ENCODE measurements around the gene FRMD8. TPM values are rescaled to one million over a fixed set of nuclear protein-coding genes. Genes with fewer than 3 reads are reported as not detected.
"Not testable (repeated sequence)": the region's sequence is repeated elsewhere in the genome, so short reads cannot be mapped to it uniquely, and the experiment has no call there.

Gene FRMD8
- total RNA-seq, 1 donor from 2014 or later = 27.3 TPM

DNA sequence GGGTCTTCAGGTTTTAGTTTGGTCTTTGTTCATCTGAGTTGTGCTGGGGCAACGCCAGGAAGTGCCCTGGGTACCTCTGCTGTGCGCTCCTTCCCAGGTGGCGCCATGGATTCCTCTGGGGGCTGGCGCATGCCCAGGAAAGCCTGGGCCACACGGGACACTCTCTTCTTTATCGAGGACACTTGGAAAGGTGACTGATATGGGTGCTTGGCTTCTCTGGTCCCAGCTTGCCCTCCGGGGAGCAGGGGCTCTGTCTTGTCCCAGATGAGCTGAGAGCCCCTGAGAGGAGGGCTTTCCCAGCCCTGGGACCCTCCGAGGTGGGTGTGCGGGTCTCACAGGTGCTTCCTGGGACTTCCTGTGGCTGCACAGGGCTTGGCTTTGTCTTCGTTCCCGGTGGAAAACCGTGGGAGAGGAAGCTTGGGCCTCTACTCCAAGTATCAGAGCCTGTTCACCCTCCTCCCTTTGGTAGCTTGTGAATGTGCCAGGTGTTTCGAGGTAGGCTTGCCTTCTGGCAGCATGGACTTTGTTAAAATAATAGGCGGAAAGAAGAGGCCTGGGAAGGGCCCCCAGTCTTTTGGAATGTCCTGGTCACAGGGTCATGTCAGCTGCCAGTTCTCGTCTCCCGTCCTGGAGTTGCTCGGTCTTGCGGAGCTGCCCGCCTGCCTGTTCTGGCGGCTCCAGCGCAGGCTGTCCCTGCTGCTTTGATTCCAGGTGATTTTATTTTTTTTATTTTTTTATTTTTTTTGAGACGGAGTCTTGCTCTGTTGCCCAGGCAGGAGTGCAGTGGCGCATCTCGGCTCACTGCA lies 26.0 kb downstream of the FRMD8 start:
- Mint-ChIP-seq H3K27me3 (no peaks in the 10 kb centered on the region), H3K27ac (peak overlapping the region; percentile 76), H3K4me3 (ENCODE audit: low read depth) (no peak overlapping the region), H3K36me3 (ENCODE audit: insufficient read depth) (peaks cover 5% of the 10 kb centered on the region), H3K9me3 (ENCODE audit: low read depth) (no peaks in the 10 kb centered on the region), H3K4me1 (ENCODE audit: low read depth) (peaks cover 16% of the 10 kb centered on the region)
- DNase-seq (ENCODE audit: low spot score, unreplicated experiment) = no peak
- TF ChIP-seq, protein P1, sequence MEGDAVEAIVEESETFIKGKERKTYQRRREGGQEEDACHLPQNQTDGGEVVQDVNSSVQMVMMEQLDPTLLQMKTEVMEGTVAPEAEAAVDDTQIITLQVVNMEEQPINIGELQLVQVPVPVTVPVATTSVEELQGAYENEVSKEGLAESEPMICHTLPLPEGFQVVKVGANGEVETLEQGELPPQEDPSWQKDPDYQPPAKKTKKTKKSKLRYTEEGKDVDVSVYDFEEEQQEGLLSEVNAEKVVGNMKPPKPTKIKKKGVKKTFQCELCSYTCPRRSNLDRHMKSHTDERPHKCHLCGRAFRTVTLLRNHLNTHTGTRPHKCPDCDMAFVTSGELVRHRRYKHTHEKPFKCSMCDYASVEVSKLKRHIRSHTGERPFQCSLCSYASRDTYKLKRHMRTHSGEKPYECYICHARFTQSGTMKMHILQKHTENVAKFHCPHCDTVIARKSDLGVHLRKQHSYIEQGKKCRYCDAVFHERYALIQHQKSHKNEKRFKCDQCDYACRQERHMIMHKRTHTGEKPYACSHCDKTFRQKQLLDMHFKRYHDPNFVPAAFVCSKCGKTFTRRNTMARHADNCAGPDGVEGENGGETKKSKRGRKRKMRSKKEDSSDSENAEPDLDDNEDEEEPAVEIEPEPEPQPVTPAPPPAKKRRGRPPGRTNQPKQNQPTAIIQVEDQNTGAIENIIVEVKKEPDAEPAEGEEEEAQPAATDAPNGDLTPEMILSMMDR (IDR thresholded peaks at IDR 0.05; ENCODE audit: unreplicated experiment) = no peak

DNA sequence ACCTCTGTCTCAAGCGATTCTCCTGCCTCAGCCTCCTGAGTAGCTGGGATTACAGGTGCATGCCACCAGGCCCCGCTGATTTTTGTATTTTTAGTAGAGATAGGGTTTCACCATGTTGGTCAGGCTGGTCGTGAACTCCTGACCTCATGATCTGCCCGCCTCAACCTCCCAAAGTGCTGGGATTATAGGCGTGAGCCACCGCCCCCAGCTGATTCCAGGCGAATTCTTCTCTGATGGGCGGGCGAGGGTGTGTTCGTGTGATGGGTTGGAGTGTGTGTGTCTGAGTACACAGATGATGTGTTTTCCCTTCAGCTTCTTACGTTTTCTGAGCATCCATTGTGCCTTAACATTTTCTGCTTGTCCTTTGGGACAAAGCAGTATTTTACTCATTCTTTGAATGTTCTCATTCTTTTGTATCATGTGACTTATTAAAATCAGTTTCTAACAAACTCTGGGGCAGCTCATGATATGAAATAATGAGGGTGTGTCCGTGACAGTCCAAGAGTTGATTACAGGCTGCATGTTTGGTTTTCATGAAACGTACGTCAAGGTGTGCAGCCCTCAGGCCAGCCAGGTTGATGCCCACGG lies 26.7 kb downstream of the FRMD8 start:
- H3K27me3 Mint-ChIP-seq; H3K27ac Mint-ChIP-seq; H3K4me3 Mint-ChIP-seq (ENCODE audit: low read depth); H3K9me3 Mint-ChIP-seq (ENCODE audit: low read depth); H3K36me3 Mint-ChIP-seq (ENCODE audit: insufficient read depth); DNase-seq (ENCODE audit: low spot score, unreplicated experiment): not testable (repeated sequence)
- peaks cover 23% of the 10 kb centered on the region for H3K4me1 Mint-ChIP-seq (ENCODE audit: low read depth)

DNA sequence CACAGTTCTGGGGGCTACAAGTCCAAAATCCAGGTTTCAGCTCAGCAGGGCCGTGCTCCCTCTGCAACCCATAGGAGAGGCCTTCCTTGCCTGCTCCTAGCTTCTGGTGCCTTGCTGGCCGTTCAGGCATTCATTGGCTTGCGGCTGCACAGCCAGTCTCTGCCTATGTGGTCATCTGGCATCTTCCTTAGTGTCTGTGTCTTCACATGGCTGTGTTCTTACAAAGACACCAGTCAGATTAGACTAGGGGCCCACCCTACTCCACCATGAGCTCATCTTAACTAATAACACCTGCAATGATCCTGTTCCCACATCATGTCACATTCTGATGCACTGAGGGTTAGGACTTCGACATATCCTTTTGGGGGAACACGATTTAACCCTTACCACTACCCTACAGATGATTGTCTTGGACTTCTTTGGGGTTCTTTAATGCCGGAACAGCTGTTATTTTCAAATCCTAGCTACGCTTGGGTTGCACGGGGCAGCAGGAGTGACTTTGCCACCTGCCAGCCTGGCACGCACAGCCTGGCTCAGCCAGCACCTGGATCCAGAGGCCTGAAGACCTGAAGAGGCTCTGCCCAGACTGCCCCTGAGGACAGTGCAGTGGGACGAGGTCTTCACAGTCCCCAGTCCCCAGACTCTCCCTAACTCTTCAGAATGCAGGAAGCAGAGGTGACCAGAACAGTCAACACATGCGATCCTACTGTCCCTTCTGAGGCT lies 28.5 kb downstream of the FRMD8 start:
- no peaks in the 10 kb centered on the region for H3K9me3 Mint-ChIP-seq (ENCODE audit: low read depth)
- H3K4me3 Mint-ChIP-seq (ENCODE audit: low read depth) = no peak overlapping the region
- H3K4me1 Mint-ChIP-seq (ENCODE audit: low read depth) = peaks cover 38% of the 10 kb centered on the region
- no peaks in the 10 kb centered on the region for H3K27me3 Mint-ChIP-seq
- no peaks in the 10 kb centered on the region for H3K36me3 Mint-ChIP-seq (ENCODE audit: insufficient read depth)
- TF ChIP-seq, protein P1 (IDR thresholded peaks at IDR 0.05; ENCODE audit: unreplicated experiment) = no peak
- H3K27ac Mint-ChIP-seq = no peak overlapping the region
- no peak for DNase-seq (ENCODE audit: low spot score, unreplicated experiment)

DNA sequence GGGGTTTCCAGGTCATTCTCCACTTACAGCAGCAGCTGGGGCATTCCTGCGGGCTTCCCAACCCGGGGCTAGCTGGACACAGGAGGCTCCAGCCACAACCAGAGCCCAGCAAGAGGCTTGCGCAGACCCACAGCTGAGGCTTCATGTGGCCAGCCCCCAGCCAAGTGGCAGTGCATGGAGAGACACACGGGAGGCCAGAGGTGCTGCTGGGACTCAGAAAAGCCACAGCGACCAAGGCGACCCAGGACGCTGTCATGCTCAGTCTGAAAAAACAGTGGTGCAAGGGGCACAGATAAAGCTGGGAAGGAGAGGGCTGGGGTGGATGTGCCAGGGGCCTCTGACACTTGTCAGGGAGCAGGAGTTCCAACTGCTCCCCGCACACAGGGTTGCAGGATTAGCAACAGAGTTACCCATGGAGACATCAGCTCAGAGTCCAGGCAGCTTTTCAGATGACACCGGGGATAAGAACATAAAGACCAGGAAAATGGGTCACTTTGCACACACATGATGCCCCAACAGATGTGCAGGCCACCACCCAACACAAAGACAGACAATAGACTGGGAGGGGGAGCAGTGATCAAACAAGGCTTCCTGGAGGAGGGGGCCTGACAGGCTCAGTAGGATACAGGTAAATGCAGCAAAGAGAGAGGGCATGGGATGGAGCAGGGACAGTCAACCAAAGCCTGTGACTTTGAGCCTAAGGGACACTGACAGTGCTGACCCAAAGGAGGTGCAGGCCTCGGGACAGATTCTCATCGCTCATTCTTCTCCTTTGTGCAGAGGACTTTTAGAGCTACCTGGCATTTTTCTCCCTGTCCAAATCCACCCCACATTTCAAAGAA lies 29.3 kb downstream of the FRMD8 start:
- H3K9me3 Mint-ChIP-seq (ENCODE audit: low read depth) = no peaks in the 10 kb centered on the region
- H3K4me1 Mint-ChIP-seq (ENCODE audit: low read depth) = peaks cover 43% of the 10 kb centered on the region
- H3K4me3 Mint-ChIP-seq (ENCODE audit: low read depth) = peak overlapping the region; percentile 52
- peak overlapping the region; percentile 39 for H3K27ac Mint-ChIP-seq
- H3K27me3 Mint-ChIP-seq = no peaks in the 10 kb centered on the region
- TF ChIP-seq, protein P1 (IDR thresholded peaks at IDR 0.05; ENCODE audit: unreplicated experiment) = no peak
- no peaks in the 10 kb centered on the region for H3K36me3 Mint-ChIP-seq (ENCODE audit: insufficient read depth)
- DNase-seq (ENCODE audit: low spot score, unreplicated experiment) = no peak

DNA sequence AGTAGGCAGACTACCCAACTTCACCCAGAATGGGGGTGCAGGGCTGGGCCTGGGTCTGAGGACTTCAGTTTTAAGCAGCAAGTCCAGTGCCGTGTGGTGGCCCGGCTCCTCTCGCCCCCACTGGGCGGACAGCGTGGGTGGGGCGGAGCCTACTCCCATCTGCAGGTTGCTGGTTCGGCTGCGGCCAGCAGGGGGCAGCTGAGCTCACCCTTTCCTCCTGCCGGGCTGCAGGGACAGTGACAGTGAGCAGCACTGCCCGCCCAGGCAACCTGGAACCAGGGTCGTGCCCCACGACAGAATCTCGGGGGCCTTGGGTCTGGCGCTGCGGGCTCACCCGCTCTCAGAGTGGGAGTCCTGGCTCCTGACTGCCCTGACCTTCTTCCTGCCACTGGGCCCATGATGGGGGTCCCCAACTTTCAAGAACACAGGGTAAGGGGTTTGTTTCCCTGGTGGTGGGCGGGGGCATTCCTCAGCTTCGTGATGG lies 29.9 kb downstream of the FRMD8 start:
- TF ChIP-seq, protein P1 (IDR thresholded peaks at IDR 0.05; ENCODE audit: unreplicated experiment) = peak; percentile 95
- peaks cover 50% of the 10 kb centered on the region for H3K4me1 Mint-ChIP-seq (ENCODE audit: low read depth)
- H3K27me3 Mint-ChIP-seq = no peaks in the 10 kb centered on the region
- peak overlapping the region; percentile 52 for H3K4me3 Mint-ChIP-seq (ENCODE audit: low read depth)
- DNase-seq (ENCODE audit: low spot score, unreplicated experiment) = peak; percentile 91
- H3K36me3 Mint-ChIP-seq (ENCODE audit: insufficient read depth) = no peaks in the 10 kb centered on the region
- H3K9me3 Mint-ChIP-seq (ENCODE audit: low read depth) = no peaks in the 10 kb centered on the region
- peak overlapping the region; percentile 56 for H3K27ac Mint-ChIP-seq

All from progenitor cell of endocrine pancreas (in vitro differentiated cells).